ENCODE measurements around the gene CORO1C. TPM values are rescaled to one million over a fixed set of nuclear protein-coding genes. Genes with fewer than 3 reads are reported as not detected.

The CORO1C gene
- total and polyA plus RNA-seq, 9 of the 15 experiments (the other 6 are each of a cell fraction or from before 2014, with no cell fraction given), result 55.2 to 280 (median 150) TPM

- TF ChIP-seq TFAM (CRISPR knock-in tag; conservative IDR thresholded peaks at IDR 0.05), result no peak
- TF ChIP-seq EP300 (IDR thresholded peaks at IDR 0.05; ENCODE audit: low read length), result peak; percentile 97
- TF ChIP-seq, protein P1, sequence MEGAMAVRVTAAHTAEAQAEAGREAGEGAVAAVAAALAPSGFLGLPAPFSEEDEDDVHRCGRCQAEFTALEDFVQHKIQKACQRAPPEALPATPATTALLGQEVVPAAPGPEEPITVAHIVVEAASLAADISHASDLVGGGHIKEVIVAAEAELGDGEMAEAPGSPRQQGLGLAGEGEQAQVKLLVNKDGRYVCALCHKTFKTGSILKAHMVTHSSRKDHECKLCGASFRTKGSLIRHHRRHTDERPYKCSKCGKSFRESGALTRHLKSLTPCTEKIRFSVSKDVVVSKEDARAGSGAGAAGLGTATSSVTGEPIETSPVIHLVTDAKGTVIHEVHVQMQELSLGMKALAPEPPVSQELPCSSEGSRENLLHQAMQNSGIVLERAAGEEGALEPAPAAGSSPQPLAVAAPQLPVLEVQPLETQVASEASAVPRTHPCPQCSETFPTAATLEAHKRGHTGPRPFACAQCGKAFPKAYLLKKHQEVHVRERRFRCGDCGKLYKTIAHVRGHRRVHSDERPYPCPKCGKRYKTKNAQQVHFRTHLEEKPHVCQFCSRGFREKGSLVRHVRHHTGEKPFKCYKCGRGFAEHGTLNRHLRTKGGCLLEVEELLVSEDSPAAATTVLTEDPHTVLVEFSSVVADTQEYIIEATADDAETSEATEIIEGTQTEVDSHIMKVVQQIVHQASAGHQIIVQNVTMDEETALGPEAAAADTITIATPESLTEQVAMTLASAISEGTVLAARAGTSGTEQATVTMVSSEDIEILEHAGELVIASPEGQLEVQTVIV (CRISPR knock-in tag; IDR thresholded peaks at IDR 0.05; ENCODE audit: borderline replicate concordance), result no peak
- no peak for TF ChIP-seq TEAD2 (tag; IDR thresholded peaks at IDR 0.05)
- peak; percentile 82; the same call in 1 of the 2 replicates for TF ChIP-seq ZNF766 (CRISPR knock-in tag; conservative IDR thresholded peaks at IDR 0.05)
- TF ChIP-seq GTF2A2 (tag; IDR thresholded peaks at IDR 0.05), result no peak
- no peak for TF ChIP-seq ZNF586 (CRISPR knock-in tag; conservative IDR thresholded peaks at IDR 0.05)
- TF ChIP-seq TFE3 (CRISPR knock-in tag; IDR thresholded peaks at IDR 0.05), result peak; percentile 90
- TF ChIP-seq RCOR1 (IDR thresholded peaks at IDR 0.05; ENCODE audit: borderline replicate concordance in 1 of 2, low read depth in 2 of 2, low read length in 2 of 2), result peak; percentile 89 to 99
- peak; percentile 91 for TF ChIP-seq POLR2AphosphoS5 (IDR thresholded peaks at IDR 0.05; ENCODE audit: control insufficient read depth, insufficient read depth, low read depth, low read length)
- TF ChIP-seq, protein P2, sequence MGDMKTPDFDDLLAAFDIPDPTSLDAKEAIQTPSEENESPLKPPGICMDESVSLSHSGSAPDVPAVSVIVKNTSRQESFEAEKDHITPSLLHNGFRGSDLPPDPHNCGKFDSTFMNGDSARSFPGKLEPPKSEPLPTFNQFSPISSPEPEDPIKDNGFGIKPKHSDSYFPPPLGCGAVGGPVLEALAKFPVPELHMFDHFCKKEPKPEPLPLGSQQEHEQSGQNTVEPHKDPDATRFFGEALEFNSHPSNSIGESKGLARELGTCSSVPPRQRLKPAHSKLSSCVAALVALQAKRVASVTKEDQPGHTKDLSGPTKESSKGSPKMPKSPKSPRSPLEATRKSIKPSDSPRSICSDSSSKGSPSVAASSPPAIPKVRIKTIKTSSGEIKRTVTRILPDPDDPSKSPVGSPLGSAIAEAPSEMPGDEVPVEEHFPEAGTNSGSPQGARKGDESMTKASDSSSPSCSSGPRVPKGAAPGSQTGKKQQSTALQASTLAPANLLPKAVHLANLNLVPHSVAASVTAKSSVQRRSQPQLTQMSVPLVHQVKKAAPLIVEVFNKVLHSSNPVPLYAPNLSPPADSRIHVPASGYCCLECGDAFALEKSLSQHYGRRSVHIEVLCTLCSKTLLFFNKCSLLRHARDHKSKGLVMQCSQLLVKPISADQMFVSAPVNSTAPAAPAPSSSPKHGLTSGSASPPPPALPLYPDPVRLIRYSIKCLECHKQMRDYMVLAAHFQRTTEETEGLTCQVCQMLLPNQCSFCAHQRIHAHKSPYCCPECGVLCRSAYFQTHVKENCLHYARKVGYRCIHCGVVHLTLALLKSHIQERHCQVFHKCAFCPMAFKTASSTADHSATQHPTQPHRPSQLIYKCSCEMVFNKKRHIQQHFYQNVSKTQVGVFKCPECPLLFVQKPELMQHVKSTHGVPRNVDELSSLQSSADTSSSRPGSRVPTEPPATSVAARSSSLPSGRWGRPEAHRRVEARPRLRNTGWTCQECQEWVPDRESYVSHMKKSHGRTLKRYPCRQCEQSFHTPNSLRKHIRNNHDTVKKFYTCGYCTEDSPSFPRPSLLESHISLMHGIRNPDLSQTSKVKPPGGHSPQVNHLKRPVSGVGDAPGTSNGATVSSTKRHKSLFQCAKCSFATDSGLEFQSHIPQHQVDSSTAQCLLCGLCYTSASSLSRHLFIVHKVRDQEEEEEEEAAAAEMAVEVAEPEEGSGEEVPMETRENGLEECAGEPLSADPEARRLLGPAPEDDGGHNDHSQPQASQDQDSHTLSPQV (IDR thresholded peaks at IDR 0.05), result peak; percentile 54
- TF ChIP-seq PCBP2 (IDR thresholded peaks at IDR 0.05; ENCODE audit: low read depth, low read length, poor library complexity, severe bottlenecking), result no peak
- TF ChIP-seq GABPB2 (CRISPR knock-in tag; conservative IDR thresholded peaks at IDR 0.05), result no peak
- TF ChIP-seq USF1 (CRISPR knock-in tag; IDR thresholded peaks at IDR 0.05), result no peak
- peak; percentile 79 for TF ChIP-seq FOXA1 (IDR thresholded peaks at IDR 0.05; ENCODE audit: borderline replicate concordance)
- peak; percentile 96 for TF ChIP-seq FOXM1 (IDR thresholded peaks at IDR 0.05; ENCODE audit: low read depth)
- no peak for TF ChIP-seq FOXM1 (CRISPR knock-in tag; IDR thresholded peaks at IDR 0.05; ENCODE audit: low read depth)
Measured at GRCh38 chr12:108699955-108700563, 31.3 kb downstream of the CORO1C start (continued).
